22Rv1 (cell line): ENCODE measurements around the gene EVA1C.

Source experiments
- H3K27ac ChIP-seq: fragments of 450-650 bp; 2 replicates; pipeline ENCODE4 v1.5.1; 2017
- CTCF ChIP-seq: fragments of 450-650 bp; IDR thresholded peaks from 2 replicates; pipeline ENCODE4 v1.5.1; 2017; ENCODE audit warnings: mild to moderate bottlenecking
- ZFX ChIP-seq: fragments of 450-650 bp; IDR thresholded peaks from 2 replicates; pipeline ENCODE4 v1.6.1; 2017; ENCODE audit warnings: antibody characterized with exemption, borderline replicate concordance

The EVA1C gene

GRCh38 chr21:32418146-32418545, 5.6 kb downstream of the EVA1C start:
- no peak for TF ChIP-seq CTCF
- no peak overlapping the region for H3K27ac ChIP-seq

- H3K27ac ChIP-seq, result no peak overlapping the region
- TF ChIP-seq ZFX, result no peak
- no peak for TF ChIP-seq CTCF
Observed at GRCh38 chr21:32422064-32422463, 9.6 kb downstream of the EVA1C start.

GRCh38 chr21:32423320-32424190, 11.0 kb downstream of the EVA1C start:
- H3K27ac ChIP-seq, result no peak overlapping the region

DNA sequence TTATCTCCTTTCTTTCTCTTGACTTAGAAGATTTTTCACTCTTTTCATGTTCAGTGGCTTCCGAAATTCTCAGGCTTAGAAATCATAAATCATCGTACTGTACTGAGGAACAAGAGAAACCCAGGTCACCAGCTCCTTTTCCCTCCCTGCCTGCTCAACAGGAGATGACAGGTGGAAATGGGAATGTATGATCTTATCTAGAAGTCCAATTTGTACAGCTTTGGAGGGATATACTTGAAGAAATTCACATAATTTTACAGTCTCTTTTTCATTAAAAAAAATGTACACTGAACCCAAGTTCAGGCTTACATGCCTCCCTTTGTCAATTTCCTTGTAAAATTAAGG, 11.7 kb downstream of the EVA1C start:
- H3K27ac ChIP-seq, result no peak overlapping the region
- TF ChIP-seq ZFX (no peak), CTCF (no peak)

More at GRCh38 chr21:32423320-32424190, 11.0 kb downstream of the EVA1C start:
- TF ChIP-seq CTCF (no peak), ZFX (no peak)

DNA sequence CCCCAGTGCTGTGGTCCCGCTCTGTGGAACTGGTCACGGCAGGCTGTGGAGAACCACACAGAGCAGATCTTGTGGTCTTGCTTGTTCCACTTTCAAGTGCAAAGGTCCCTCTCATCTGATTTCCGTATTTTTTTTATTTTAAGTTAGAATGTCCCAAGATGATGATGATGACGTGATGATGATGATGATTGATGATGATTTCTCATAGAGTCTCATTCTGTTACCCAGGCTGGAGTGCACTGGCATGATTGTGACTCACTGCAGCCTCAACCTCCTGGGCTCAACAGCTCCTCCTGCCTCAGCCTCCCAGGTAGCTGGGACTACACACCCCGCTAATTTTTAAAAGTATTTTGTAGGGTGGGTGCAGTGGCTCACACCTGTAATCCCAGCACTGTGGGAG, 12.2 kb downstream of the EVA1C start:
- TF ChIP-seq ZFX (no peak), CTCF (no peak)
- H3K27ac ChIP-seq, result no peak overlapping the region

- TF ChIP-seq CTCF, result no peak
- no peak for TF ChIP-seq ZFX
- H3K27ac ChIP-seq, result no peak overlapping the region
Observed at GRCh38 chr21:32425628-32426027, 13.1 kb downstream of the EVA1C start.

DNA sequence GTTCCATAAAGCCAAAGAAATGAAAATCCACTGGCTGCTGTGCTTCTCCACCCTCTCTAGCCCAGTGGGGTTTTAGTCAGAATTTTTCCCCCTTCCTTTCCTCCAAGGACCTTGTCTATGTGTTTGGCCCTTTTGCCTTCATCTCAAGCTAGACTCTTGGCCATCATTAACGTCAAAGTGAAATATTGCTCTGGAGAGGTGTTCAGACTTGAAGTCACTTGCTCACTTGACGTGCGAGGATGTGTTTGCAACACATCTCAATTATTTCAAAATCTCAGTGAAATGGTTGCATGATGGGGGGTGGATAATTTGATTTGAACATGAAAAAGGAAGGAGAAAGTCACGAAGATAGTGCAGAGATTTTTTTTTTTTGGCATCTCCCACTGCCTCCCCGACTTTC, 13.6 kb downstream of the EVA1C start:
- no peak for TF ChIP-seq ZFX
- TF ChIP-seq CTCF, result no peak
- no peak overlapping the region for H3K27ac ChIP-seq
